GM12878 (cell line): ENCODE data around the gene GAS2L1. TPM values are rescaled to one million over a fixed set of nuclear protein-coding genes. Genes with fewer than 3 reads are reported as not detected.

Experiments used
- BACH1 ChIP-seq: fragments of 450-650 bp; IDR thresholded peaks from 2 replicates; pipeline ENCODE4 v1.6.1; 2017; ENCODE audit warnings: mild to moderate bottlenecking, borderline replicate concordance
- PAX8 ChIP-seq: fragments of 450-650 bp; IDR thresholded peaks from 2 replicates; pipeline ENCODE4 v1.6.1; 2017; ENCODE audit warnings: mild to moderate bottlenecking, moderate library complexity
- SMAD1 ChIP-seq: fragments of 450-650 bp; IDR thresholded peaks from 2 replicates; pipeline ENCODE4 v1.6.1; 2018; ENCODE audit warnings: mild to moderate bottlenecking, low read depth; ENCODE audit not compliant: partially characterized antibody
- polyA plus RNA-seq, 11 experiments: library from polyadenylated mRNA; depleted of rRNA in 4 of 11; unstranded in 6 of 11; stranded (reverse) in 5 of 11; fragments of >200 nt; fragmentation: Nextera tagmentation in 4 of 11; fragmentation: Illumina TruSeq in 1 of 11; extraction: Ambion mirVana in 4 of 11; extraction: Trizol in 1 of 11; gene quantifications; 1 replicate in 1 of 11; 2 replicates in 10 of 11; pipeline versions ENCODE4 v1.2.1 to v1.2.3, GENCODE V29; 2011 to 2016; ENCODE audit warnings: inconsistent platforms in 2 of 11, missing spikeins in 2 of 11, low read depth in 1 of 11
- total RNA-seq, 4 experiments: library from RNA; depleted of rRNA in 3 of 4; stranded (reverse); fragments of >200 nt in 3 of 4; fragmentation: Illumina TruSeq in 1 of 4; extraction: Trizol in 1 of 4; gene quantifications; 2 replicates each; pipeline versions ENCODE4 v1.2.1 to v1.2.3, GENCODE V29; 2013 to 2021
- TF ChIP-seq, protein P1 (sequence below): fragments of 450-650 bp; IDR thresholded peaks from 2 replicates; pipeline ENCODE4 v1.6.1; 2018; ENCODE audit warnings: borderline replicate concordance, mild to moderate bottlenecking; ENCODE audit not compliant: partially characterized antibody
- TF ChIP-seq, protein P2 (sequence below): fragments of 150-350 bp; IDR thresholded peaks from 2 replicates; pipeline ENCODE4 v1.6.1; 2014; ENCODE audit warnings: mild to moderate bottlenecking, low read depth, low read length
- TF ChIP-seq, protein P3 (sequence below): IDR thresholded peaks from 2 replicates; pipeline ENCODE4 v1.6.1; 2011; ENCODE audit warnings: borderline replicate concordance, low read depth, mild to moderate bottlenecking, moderate library complexity, low read length; ENCODE audit not compliant: insufficient read depth, poor library complexity, severe bottlenecking

The GAS2L1 gene
- total and polyA plus RNA-seq, 10 of the 15 experiments (the other 5 are each of a cell fraction or from before 2014, with no cell fraction given): 0.03 to 0.13 TPM; not detected in 8

DNA sequence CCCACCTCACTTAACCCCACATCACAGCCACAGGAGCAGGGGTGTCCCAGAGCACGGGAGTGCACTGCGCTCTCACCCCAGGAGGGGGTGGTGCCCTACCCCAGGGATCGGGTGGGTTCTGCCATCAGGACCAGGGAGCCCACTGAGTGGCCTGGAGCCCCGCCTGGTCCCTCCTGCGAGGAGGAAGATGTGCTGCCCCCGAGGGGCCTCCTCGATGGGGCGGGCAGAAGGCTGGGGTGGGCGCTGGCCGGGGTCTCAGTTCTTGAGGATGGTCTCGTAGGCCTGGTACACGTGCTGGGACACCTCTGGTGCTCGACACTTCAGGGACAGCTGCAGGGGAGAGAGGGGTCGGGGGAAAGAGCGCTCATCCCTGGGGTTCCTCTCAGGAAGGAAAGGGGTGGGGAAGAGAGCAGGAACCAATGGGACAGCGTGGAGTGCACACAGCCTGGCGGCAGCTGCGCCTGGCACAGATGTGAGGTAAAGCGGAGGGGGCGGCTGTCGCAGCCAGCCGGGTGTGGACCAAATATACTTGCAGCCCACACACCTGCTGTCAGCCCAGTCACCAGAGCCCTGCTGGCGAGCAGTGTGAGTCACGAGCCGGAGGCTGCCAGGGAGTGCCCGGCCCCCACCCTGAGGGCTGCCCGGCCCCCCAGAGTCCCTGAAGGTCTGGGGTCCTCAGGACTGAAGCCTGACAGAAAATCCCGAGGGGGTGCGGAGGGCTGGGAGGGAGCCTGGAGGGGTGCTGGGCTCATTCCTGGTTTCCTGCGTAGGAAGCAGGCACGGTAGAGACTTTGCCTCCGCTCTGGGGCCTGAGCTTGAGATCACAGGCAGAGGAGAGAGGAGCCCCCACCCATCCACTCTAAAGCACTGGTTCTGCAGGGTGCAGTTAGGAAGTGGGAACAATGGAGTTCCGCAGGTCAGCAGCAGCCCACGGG lies 22.4 kb downstream of the GAS2L1 start (continued):
- TF ChIP-seq, protein P1, sequence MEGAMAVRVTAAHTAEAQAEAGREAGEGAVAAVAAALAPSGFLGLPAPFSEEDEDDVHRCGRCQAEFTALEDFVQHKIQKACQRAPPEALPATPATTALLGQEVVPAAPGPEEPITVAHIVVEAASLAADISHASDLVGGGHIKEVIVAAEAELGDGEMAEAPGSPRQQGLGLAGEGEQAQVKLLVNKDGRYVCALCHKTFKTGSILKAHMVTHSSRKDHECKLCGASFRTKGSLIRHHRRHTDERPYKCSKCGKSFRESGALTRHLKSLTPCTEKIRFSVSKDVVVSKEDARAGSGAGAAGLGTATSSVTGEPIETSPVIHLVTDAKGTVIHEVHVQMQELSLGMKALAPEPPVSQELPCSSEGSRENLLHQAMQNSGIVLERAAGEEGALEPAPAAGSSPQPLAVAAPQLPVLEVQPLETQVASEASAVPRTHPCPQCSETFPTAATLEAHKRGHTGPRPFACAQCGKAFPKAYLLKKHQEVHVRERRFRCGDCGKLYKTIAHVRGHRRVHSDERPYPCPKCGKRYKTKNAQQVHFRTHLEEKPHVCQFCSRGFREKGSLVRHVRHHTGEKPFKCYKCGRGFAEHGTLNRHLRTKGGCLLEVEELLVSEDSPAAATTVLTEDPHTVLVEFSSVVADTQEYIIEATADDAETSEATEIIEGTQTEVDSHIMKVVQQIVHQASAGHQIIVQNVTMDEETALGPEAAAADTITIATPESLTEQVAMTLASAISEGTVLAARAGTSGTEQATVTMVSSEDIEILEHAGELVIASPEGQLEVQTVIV: no peak
- TF ChIP-seq, protein P2, sequence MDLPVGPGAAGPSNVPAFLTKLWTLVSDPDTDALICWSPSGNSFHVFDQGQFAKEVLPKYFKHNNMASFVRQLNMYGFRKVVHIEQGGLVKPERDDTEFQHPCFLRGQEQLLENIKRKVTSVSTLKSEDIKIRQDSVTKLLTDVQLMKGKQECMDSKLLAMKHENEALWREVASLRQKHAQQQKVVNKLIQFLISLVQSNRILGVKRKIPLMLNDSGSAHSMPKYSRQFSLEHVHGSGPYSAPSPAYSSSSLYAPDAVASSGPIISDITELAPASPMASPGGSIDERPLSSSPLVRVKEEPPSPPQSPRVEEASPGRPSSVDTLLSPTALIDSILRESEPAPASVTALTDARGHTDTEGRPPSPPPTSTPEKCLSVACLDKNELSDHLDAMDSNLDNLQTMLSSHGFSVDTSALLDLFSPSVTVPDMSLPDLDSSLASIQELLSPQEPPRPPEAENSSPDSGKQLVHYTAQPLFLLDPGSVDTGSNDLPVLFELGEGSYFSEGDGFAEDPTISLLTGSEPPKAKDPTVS: no peak
- no peak for TF ChIP-seq PAX8
- no peak for TF ChIP-seq SMAD1
- TF ChIP-seq, protein P3, sequence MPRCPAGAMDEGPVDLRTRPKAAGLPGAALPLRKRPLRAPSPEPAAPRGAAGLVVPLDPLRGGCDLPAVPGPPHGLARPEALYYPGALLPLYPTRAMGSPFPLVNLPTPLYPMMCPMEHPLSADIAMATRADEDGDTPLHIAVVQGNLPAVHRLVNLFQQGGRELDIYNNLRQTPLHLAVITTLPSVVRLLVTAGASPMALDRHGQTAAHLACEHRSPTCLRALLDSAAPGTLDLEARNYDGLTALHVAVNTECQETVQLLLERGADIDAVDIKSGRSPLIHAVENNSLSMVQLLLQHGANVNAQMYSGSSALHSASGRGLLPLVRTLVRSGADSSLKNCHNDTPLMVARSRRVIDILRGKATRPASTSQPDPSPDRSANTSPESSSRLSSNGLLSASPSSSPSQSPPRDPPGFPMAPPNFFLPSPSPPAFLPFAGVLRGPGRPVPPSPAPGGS: no peak
- TF ChIP-seq BACH1: no peak
